CD4-positive, alpha-beta T cell treated with Interleukin-4 for 4 hours (primary cell): ENCODE measurements around the gene MSS51.

Experiments used
- DNase-seq: peaks from one replicate; pipeline ENCODE4 v3.0.0-alpha.2; 2020

Gene MSS51

DNA sequence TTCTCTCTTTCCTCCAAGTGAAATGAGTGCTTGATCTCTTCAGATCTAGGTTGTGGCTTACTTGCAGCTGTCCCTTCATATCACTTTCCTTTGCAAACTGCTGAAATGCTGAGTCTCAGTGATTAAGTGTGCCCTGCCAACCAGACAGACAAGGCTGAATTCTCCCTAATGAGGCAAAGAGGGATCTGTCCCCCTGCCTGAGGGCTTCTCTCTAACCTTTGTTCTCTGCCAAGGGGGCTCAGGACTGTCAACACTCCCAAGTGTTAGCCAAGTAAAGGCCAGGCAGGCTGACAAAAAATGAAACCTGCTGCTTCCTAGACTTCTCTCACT, at the start of gene MSS51:
MSS51 (minus strand) TSS at position 24 of the 330 bp plus-strand sequence. CDS start 5,277 bp downstream, outside the sequence.
- no peak for DNase-seq

DNA sequence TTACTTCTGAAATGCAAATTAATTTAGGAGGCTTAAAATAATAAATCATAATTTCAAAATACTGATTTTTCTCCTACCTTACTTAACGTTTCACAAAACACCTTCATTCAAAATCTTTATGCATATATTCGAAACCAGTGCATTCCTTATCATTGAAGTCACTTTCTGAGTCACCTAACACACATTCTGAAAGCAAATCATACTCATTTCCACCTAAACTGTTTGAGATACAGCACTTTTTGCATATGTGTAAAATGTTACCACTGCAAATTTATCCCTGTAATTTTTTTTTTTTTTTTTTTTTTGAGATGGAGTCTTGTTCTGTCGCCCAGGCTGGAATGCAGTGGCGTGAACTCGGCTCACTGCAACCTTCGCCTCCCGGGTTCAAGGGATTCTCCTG, 46.8 kb upstream of the MSS51 start:
- DNase-seq: peak; percentile 22

DNA sequence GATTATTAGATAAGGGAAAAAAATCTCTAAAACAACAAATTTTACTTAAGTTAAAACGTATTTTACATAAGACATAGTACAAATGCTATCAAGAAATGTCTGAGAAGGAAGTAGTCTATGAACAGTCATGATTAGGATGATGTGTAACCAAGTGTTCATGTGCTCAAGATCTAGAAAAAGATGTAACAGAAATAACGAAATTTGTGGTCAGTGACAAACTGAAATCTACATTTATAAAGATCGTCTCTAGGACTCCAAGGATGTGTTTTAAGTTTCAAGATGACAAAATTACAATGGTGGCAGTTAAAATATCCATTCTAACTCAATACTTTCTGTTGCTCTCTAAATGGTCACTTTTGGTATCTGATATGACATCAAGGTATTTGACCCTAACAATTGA, 45.3 kb upstream of the MSS51 start:
- no peak for DNase-seq

DNA sequence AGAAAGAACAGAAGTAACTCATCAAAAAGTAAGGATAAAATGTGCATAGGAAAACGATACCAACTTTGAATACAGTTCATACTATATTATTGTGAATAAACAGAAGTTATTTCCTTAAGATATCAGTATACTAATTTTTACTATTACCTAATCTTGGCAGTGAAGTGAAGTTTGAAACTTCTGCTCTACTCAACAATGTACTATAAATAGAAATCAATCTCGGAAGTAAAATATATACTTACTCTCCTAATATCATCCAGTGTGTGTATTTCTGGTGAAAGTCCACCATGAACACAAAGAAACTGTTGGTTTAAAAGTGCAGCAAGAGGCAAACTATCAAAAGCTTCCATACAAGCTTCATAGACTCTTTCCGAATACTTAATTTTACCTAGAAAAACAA, 37.9 kb upstream of the MSS51 start:
- DNase-seq: no peak

DNA sequence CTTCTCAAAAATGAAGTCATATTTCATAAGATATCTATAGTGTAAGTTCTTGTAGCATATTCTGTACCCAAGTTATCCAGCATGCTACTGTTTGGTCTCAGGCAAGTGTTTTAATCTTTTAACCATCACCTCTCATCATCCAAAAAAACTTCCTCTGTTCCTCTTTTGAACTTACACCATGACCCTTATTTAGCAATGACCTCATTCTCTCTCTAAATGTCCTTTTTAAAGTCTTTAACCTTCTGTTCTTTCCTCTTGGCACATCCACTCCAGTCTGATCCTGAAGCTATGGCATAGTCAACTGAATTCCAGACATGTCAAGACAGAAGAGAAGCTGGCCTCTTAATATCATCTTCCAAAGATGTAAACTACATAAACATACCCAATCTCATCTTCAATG, 36.2 kb upstream of the MSS51 start:
- no peak for DNase-seq

DNA sequence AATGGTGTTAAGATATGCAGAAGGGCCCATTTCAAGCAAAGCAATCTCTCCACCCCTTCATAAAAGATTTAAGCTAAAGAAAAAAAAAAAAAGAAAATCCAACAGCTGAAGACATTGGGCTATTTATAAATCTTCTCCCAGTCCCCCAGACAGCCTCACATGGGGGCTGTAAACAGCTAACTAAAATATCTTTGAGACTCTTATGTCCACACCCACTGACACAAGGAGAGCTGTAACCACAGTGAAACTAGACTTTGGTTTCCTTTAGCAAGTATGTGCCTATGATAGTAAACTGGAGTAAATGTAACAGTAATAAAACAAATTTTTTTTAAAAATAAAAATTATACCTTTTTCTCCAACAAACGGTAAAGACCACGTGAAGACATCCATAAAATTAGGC, 33.8 kb upstream of the MSS51 start:
- DNase-seq: peak; percentile 11

DNA sequence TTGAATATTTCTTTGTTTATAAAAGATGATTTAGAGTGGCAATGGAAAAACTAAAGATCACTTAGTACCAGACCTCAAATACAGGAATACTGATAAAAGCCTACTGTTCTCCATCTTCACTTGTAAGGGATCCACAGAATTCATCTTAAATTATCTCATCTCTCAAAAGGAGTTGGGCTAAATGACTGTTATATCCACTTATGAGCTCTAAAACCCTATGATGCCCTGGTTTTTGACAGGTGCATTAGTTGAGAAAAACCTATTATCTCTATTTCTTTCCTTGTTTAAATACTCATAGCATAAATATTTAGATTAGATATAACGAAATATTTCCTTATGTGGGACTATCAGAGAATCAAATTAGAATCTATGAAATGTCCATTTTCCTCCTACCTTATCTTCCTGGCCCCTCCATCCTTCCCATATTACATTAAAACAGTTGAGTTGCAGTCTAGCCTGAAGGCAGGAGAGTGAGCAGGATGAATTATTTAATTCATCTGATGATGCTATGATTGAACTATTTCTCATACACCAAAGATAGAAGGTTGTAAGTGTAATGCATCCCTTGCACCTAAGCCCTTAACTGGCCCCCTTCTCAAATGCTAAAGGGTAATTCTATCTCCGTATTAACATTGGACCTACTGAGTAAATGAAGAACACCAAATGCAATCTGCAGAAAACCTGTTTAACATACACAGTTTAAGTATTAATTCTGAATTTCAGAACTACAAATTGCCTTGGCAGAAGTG, 32.8 kb upstream of the MSS51 start:
- no peak for DNase-seq

DNA sequence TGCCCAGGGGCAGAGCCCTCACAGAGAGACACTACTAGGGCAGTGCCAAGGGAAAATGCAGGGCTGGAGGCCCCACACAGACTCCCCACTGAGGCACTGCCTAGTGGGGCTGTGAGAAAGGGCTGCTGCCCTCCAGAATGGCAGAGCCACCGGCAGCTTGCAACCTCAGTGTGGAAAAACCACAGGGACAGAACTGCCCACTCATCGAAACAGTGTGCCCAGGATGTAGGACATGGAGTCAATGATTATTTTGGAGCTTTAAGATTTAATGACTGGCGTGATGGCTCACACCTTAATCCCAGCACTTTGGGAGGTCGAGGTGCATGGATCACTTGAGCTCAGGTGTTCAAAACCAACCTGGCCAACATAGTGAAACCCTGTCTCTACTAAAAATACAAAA, 27.5 kb upstream of the MSS51 start:
- no peak for DNase-seq

DNA sequence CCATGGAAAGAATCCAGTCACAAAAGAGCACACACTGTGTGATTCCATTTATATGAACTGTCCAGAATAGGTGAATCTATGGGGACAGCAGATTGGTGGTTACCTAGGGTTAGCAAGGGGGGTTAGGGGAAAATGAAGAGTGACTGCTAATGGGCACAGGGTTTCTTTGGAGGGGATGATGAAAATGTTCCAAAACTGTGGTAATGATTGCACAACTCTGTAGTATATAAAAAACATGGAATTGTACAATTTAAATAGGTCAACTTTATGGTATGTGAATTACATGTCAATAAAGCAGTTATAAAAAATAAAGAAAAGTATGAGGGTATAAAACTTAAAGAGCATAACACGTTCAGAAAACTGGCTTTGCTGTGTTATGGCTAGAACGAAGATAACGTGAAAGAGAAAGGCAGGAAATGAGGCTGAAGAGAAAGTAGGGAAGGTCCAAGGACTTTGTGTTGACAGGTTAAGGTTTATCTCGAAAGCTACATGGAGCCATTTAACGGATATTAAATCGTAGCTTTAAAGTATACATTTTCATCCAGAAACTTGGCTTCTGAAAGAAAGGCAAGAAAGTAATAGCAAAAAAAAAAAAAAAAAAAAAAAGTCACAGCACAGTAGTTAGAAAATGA, 26.4 kb upstream of the MSS51 start:
- DNase-seq: no peak

DNA sequence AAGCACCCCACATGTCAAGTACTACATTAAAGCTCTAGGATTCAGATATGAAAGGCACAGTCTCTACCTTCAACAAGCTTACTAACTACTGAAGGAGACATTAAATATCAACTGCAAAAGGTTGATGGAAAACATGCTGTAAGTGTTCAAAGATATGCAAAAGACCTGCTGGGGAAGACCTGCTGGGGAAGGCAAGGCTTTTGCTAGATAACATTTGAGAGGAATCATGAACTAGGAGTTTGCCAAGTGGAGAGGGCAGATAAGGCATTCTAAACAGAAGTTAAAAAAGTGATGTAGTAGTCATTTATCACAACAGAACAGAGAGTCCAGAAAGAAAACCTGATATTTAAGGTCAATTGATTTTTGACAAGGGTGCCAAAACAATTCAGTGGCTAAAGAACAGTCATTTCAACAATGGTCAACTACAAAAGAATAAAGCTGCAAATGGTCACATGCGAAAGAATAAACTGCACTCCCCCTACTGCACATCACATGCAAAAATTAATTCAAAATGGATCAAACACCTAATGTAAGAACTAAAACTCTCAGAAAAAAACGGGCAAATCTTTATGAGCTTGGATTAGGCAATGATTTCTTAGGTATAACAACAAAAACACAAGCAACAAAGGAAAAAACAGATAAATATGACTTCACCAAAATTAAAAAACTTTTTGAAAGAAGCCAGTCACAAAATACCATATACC, 23.0 kb upstream of the MSS51 start:
- DNase-seq: no peak

DNA sequence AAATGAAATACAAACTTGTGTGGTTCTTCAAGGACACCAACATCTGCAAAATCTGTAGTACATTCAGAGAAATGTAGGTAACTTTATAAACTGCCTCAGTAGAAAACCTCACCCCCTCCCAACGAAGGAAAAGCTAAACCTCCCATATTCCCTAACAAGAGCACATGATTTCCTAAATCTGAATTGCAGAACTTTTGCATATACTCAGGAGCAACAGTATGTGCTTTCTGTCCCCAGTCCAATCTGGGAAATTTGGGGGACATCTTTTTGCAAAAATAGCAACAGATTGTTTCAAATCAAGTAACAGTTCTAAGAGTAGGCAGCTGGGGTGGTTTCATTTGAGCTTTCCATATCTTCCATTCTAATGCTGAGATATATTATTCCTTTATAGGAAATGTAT, 15.8 kb upstream of the MSS51 start:
- no peak for DNase-seq

DNA sequence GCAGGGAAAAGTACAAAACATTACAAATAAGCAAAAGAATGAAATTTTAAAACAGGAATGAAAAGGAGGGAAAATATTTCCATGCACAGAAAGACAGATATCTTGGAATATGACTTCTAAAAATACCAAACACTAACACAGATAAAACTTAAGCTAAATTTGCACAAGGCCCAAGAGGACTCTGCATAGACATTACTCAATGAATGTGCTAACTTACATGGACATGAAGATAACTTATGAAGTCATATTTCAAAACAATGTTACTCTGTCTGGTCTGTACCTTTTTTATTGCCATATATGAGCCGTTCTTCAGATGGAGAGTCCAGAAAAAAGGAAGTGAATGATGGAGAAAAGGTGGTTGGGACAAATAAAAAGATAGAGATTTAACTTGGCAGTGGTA, 15.0 kb upstream of the MSS51 start:
- no peak for DNase-seq

DNA sequence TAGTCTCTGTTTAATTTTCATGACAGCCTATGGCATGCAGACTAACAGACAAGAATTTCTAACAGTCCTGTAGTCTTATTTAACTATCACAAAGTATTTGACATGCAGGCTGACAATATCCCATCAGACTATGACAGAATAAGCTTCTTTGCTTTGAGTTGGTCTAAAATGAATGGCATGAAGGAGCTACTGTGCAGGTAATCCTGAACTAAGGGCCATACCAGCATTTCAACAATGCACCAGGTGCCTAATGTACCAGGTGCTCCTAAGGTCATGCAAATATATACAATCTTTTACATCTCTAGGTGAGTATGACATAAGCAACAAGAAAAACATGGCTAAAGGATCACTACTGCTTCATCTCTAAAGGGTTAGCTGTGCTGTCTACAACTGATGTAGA, 13.6 kb upstream of the MSS51 start:
- DNase-seq: no peak

DNA sequence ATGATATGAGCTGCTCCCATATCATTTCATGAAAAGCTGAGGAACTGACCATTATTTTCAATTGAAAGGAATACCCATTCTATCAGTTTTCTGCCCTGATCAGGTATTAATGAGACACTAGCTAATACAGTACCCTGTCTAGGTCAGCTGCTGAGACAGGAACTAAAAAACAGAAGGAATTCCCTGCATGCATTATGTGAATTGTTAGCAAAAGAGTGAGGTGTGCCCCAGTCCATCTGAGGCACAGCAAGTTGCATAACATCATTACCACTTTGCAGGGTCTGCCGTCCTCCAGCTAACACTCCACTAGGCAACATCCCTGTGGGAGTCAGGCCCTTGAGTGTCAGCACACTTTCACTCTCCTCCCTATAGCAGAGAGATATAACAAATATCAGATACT, 11.1 kb upstream of the MSS51 start:
- DNase-seq: no peak

DNA sequence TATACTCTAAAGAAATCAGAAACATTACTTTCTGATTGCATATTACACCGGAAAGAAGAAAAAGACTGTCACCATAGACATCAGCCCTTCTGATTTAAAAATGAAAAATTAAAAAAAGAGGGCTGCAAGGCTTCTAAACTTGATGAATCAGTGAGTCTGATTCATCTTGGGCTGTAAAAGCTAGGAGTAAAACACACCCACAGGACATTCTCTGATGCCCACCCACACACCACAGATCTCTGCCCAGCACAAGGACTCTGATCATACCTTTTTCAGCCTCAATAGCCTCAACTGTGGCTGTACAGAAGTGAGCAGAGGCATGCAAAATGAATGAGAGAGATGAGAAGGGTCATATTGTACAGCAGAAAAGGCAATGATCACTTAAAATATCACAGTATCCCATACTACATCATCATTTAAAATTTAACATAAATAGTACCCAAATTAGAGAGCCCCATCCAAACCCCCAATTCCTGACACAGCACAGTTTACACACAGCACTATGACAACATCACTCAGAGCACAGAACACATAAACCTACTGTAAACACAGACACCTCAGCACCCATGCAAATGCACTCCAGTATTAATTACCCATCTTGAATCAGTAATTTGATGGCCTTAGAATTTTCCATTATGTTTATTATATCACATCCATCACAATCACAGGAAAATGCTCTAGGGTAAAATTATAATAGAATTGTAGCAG, 6.4 kb upstream of the MSS51 start:
- no peak for DNase-seq

DNA sequence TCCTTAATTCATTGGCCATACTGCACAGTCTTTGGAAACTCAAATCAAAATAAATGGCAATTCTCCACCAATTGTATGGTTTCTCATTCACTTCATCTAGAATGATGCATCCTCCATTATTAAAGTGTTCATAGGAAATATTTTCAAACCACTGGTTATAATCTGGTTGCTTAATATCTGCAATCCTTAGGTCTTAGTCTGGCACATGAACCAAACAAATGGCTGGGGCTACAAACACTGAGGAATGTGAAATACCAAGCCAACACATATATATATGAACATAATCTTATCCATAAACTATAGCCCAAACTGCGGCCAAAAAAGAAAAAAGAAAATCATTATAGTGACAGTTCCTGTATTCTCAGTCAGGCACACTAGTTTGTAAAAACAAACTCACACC, 5.7 kb upstream of the MSS51 start:
- DNase-seq: no peak

DNA sequence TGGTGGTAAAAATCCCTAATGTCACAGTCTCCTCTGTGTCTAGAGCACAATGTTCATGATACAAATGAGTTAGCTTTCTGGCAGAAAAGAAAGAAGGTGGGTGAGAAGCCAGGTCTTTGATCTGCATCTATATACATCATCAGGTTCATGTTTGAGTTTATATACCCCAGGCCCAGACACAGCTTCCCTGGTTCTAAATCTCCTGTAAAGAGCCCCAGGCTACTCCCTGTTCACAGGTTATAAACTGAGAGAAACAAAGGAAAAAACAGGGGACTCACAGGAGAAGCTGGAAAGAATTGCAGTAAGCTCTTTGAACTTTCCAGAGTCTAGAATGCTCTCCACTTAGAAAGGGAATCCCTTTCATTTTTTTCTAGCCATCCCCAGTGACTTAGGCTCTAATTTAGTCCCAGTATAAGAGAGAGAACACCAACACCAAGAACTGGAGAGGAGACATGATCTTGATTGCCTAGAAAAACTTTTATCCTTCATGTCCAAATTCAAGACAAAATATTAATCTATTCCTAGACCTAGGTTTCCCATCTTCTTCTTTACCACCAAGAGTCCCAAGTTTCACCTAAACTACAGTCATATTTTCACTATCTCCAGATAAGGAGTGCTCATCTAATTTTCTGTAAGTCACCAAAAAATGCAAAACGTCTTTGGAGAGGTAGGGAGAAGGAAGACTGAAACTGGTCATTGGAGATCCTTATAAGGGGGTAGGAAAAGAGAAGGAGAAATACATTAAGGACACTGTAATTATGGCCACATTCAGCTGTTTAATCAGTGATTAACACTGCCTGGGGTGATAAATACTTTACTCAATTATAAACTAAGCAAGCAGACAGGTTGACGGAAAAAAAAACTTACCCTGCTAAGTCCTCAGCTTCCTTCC, 469 bp downstream of the MSS51 start:
- no peak for DNase-seq

DNA sequence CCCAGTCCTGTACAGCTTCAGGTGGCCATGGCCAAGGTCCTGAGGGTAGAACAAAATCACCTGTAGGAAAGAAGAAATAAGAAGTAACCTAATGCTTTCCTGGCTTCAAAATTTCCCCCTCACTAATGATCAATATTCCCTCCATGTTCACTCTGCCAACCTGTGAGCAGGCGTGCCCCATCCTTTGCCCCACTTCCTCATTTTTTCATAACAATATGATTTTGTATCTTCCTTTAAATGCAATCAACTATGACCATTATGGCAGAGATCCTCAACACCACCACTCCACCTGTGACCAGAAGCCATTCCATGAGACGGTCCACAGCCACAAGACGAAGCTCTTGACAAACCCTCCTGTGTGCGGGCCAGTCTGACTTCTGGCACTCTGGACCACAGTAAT, 7.0 kb downstream of the MSS51 start:
- DNase-seq: no peak

DNA sequence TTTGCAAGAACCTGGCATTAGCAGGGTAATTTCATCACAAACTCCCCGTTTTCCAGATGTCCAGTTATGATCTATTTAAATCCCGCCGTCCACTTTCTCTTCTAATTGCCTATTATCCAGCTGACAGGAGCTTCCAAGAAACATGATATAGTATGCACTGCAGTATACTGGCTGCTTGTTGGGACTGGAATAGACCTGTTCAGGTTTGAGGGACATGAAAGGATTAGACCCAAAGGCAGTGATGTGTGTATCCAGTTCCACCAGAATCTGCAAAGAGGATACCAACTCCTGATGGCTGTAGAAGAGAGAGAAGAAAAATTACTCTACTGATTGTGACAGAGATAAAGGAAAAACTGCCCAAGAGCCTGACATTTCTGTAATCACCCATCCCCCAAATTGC, 8.9 kb downstream of the MSS51 start:
- no peak for DNase-seq

DNA sequence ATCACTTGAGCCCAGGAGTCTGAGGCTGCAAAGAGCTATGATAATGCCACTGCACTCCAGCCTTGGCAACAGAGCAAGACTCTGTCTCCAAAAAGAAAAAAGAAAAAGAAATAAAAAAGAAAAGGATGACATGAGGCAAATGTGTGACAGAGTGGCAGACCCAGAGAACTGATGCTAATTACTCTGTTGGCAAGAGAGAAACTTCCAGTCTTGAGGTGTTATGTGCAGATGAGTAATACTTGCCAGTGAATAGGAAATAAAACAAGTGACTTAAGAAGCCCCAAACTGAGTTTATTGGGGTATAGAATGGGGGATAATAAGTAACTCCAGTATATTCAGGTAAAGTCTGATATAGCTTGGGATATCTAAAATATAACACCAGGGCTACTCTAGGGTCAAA, 10.1 kb downstream of the MSS51 start:
- no peak for DNase-seq

DNA sequence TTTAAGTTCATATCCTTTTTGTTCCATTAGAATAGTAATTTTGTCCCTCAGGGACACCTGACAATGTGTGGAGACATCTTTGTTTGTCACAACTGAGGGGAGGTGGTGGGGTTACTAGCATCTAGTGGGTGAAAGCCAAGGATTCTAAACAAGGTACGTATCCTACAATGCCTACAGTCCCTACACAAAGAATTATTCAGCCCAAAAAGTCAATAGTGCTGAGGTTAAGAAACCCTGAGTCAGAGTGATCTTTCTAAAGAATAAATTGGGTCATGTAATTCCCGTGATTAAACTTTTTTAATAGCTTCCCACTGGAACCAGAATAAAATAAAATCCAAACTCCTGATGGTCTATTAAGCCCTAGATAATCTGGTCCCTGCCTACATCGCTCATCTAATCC, 16.8 kb downstream of the MSS51 start:
- DNase-seq: no peak

DNA sequence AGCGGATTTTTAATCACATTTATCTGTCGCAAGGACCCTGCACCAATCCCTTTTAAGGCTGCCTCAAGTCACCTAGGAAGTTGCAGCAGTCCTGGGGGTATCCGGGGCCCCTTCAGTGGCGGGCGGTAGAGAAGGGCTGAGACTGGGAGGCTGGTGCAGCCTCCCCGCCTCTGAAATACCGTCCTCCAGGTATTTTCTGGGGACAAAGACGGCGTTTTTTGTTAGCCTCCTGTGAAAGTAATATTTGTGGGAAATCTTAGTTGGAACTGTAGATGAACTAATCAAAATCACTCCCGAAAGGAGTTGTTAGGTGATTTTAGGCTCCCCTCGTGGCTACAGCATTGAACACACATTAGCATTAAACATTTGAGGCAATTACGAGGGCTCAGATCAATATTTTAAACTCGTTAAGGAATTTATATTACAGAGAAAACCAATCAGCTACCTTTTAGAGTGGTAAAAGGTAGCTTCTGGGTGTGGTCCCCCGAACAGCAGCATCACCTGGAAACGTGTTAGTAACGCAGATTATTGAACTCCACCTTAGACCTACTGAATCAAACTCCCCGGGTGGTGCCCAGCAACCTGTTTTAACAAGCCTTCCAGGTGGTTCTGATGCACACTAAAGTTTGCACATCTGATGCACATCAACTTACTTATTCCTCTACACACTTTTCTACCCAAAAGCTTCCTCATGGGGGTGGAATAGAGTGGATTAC, 19.0 kb downstream of the MSS51 start:
- DNase-seq: peak; percentile 4
